ENCODE data around the gene CCDC201. TPM values are rescaled to one million over a fixed set of nuclear protein-coding genes. Genes with fewer than 3 reads are reported as not detected.
"Not testable (repeated sequence)": the region's sequence is repeated elsewhere in the genome, so short reads cannot be mapped to it uniquely, and the experiment has no call there.

Gene CCDC201
- total RNA-seq, 1 experiment from 2014 or later, result not detected

DNA sequence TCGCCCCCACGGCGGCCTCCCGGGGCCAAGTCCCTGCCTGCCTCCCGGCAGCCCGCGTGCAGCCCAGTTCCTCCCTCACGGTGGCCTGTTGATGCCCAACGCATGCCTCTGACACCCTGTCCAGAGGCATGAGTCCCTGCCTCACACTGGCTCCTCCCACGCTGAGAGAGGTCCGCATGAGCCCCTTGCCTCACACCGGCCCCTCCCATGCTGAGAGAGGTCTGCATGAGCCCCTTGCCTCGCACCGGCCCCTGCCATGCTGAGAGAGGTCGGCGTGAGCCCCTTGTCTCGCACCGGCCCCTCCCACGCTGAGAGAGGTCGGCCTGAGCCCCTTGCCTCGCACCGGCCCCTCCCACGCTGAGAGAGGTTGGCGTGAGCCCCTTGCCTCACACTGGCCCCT lies 59.9 kb downstream of the CCDC201 start:
- POLR2A ChIA-PET, result no interaction called here
- BruUV-seq (replicated peaks), result no TSS peak
- CTCF ChIA-PET, result no interaction called here

DNA sequence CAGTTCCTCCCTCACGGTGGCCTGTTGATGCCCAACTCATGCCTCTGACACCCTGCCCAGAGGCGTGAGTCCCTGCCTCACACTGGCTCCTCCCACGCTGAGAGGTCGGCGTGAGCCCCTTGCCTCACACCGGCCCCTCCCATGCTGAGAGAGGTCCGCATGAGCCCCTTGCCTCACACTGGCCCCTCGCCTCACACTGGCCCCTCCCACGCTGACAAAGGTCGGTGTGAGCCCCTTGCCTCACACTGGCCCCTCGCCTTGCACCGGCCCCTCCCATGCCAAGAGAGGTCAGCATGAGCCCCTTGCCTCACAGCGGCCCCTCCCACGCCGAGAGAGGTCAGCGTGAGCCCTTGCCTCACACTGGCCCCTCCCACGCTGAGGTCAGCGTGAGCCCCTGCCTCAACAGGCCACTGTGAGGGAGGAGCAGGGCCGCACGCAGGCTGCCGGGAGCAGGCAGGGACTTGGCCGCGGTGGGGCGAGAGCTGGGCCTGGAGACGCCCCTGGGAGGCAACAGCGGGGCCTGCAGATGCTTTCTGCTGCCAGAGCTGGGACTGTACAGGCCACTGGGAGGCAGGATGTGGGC lies 61.1 kb downstream of the CCDC201 start:
- H3K36me3 ChIP-seq (ENCODE audit: control insufficient read depth, insufficient read depth, low read length); in situ Hi-C loops (cut with HindIII; ENCODE audit: low pct_unique_long_range_greater_than_20kb, low sequenced_read_pairs); H3K9me3 ChIP-seq (ENCODE audit: control insufficient read depth, insufficient read depth, low read depth, low read length); intact Hi-C loops (cut with micrococcal nuclease; ENCODE audit: unreplicated experiment); ATAC-seq; H3K27ac ChIP-seq (ENCODE audit: low read length); H3K4me1 ChIP-seq (ENCODE audit: control insufficient read depth, insufficient read depth, low read length); CTCF ChIA-PET; BruUV-seq (replicated peaks); DNase-seq (ENCODE audit: low read depth, low spot score); H3K4me3 ChIP-seq (ENCODE audit: low read depth in 2 of 2, low read length in 2 of 2); POLR2A ChIA-PET; H3K27me3 ChIP-seq (ENCODE audit: control insufficient read depth, insufficient read depth, low read length): not testable (repeated sequence)

More for the DNA sequence above, 59.9 kb downstream of the CCDC201 start:
- H3K36me3 ChIP-seq (ENCODE audit: control insufficient read depth, insufficient read depth, low read length), result no peaks in the 10 kb centered on the region
- H3K27ac ChIP-seq (ENCODE audit: low read length), result no peak overlapping the region
- TF ChIP-seq TCF7L2 (IDR thresholded peaks at IDR 0.05; ENCODE audit: low read depth, low read length) (no peak), SIN3A (IDR thresholded peaks at IDR 0.05; ENCODE audit: borderline replicate concordance, insufficient read depth, low read depth, low read length) (no peak), POLR2AphosphoS5 (IDR thresholded peaks at IDR 0.05; ENCODE audit: low read depth, low read length) (no peak)
- TF ChIP-seq, protein P1, sequence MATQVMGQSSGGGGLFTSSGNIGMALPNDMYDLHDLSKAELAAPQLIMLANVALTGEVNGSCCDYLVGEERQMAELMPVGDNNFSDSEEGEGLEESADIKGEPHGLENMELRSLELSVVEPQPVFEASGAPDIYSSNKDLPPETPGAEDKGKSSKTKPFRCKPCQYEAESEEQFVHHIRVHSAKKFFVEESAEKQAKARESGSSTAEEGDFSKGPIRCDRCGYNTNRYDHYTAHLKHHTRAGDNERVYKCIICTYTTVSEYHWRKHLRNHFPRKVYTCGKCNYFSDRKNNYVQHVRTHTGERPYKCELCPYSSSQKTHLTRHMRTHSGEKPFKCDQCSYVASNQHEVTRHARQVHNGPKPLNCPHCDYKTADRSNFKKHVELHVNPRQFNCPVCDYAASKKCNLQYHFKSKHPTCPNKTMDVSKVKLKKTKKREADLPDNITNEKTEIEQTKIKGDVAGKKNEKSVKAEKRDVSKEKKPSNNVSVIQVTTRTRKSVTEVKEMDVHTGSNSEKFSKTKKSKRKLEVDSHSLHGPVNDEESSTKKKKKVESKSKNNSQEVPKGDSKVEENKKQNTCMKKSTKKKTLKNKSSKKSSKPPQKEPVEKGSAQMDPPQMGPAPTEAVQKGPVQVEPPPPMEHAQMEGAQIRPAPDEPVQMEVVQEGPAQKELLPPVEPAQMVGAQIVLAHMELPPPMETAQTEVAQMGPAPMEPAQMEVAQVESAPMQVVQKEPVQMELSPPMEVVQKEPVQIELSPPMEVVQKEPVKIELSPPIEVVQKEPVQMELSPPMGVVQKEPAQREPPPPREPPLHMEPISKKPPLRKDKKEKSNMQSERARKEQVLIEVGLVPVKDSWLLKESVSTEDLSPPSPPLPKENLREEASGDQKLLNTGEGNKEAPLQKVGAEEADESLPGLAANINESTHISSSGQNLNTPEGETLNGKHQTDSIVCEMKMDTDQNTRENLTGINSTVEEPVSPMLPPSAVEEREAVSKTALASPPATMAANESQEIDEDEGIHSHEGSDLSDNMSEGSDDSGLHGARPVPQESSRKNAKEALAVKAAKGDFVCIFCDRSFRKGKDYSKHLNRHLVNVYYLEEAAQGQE (IDR thresholded peaks at IDR 0.05; ENCODE audit: insufficient read depth in 1 of 2, low read depth in 2 of 2, low read length in 1 of 2), result no peak
- TF ChIP-seq, protein P2, sequence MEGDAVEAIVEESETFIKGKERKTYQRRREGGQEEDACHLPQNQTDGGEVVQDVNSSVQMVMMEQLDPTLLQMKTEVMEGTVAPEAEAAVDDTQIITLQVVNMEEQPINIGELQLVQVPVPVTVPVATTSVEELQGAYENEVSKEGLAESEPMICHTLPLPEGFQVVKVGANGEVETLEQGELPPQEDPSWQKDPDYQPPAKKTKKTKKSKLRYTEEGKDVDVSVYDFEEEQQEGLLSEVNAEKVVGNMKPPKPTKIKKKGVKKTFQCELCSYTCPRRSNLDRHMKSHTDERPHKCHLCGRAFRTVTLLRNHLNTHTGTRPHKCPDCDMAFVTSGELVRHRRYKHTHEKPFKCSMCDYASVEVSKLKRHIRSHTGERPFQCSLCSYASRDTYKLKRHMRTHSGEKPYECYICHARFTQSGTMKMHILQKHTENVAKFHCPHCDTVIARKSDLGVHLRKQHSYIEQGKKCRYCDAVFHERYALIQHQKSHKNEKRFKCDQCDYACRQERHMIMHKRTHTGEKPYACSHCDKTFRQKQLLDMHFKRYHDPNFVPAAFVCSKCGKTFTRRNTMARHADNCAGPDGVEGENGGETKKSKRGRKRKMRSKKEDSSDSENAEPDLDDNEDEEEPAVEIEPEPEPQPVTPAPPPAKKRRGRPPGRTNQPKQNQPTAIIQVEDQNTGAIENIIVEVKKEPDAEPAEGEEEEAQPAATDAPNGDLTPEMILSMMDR (IDR thresholded peaks at IDR 0.05), result no peak
- intact Hi-C loops (cut with micrococcal nuclease; ENCODE audit: unreplicated experiment) (no loop called here), in situ Hi-C loops (cut with HindIII; ENCODE audit: low pct_unique_long_range_greater_than_20kb, low sequenced_read_pairs) (no loop called here)
- no peaks in the 10 kb centered on the region for H3K27me3 ChIP-seq (ENCODE audit: control insufficient read depth, insufficient read depth, low read length)
- DNase-seq (ENCODE audit: low read depth, low spot score) (no peak), ATAC-seq (no peak)
- no peaks in the 10 kb centered on the region for H3K9me3 ChIP-seq (ENCODE audit: control insufficient read depth, insufficient read depth, low read depth, low read length)
- H3K4me3 ChIP-seq (ENCODE audit: low read depth in 2 of 2, low read length in 2 of 2), result no peak overlapping the region
- H3K4me1 ChIP-seq (ENCODE audit: control insufficient read depth, insufficient read depth, low read length), result no peaks in the 10 kb centered on the region

DNA sequence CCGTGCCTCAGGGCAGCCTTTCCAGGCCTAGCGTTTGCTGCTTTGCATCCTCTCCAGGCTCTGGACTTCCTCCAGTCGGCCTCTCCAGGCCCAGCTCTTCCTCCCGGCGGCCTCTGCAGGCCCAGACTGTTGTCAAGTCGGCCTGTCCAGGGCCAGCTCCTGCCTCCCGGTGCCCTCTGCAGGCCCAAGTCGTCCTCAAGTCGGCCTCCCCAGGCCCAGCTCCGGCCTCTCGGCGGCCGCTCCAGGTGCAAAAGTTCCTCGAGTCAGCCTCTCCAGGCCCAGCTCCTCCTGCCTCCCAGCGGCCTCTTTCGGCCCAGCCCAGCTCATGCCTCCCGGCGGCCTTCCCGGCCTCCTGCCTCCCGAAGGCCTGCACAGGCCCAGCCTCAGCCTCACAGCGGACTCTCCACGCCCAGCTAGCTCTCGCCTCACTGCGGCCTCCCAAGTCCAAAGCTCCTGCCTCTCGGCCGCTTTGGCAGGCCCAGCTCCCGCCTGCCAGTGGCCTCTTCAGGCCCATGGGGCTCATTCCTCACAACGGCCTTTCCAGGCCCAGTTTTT lies 62.4 kb downstream of the CCDC201 start:
- in situ Hi-C loops (cut with HindIII; ENCODE audit: low pct_unique_long_range_greater_than_20kb, low sequenced_read_pairs); H3K4me1 ChIP-seq (ENCODE audit: control insufficient read depth, insufficient read depth, low read length); DNase-seq (ENCODE audit: low read depth, low spot score); BruUV-seq (replicated peaks); H3K4me3 ChIP-seq (ENCODE audit: low read depth in 2 of 2, low read length in 2 of 2); ATAC-seq; intact Hi-C loops (cut with micrococcal nuclease; ENCODE audit: unreplicated experiment); CTCF ChIA-PET; POLR2A ChIA-PET; H3K27me3 ChIP-seq (ENCODE audit: control insufficient read depth, insufficient read depth, low read length); H3K27ac ChIP-seq (ENCODE audit: low read length); H3K9me3 ChIP-seq (ENCODE audit: control insufficient read depth, insufficient read depth, low read depth, low read length); H3K36me3 ChIP-seq (ENCODE audit: control insufficient read depth, insufficient read depth, low read length): not testable (repeated sequence)

Other genes starting within 250 kb of the CCDC201 start
- 0.33 TPM for gene IGFBP1, start 15.4 kb upstream of the CCDC201 start, total RNA-seq (2021; ENCODE audit: unreplicated experiment)
- 6.0 TPM for gene IGFBP3, start 48.2 kb upstream of the CCDC201 start, total RNA-seq (2021; ENCODE audit: unreplicated experiment)

Data from Panc1 (cell line).